ENCODE results near the gene M6PR. TPM values are rescaled to one million over a fixed set of nuclear protein-coding genes. Genes with fewer than 3 reads are reported as not detected.
"Not testable (repeated sequence)": the region's sequence is repeated elsewhere in the genome, so short reads cannot be mapped to it uniquely, and the experiment has no call there.

The M6PR gene
- total RNA-seq, 1 experiment from 2014 or later = 112 TPM

- Histone ChIP-seq H4K20me1 (ENCODE audit: low read length) (no peaks in the 10 kb centered on the region), H3K9ac (ENCODE audit: low read length) (no peak overlapping the region), H3K4me3 (ENCODE audit: low read length) (no peak overlapping the region), H3K9me3 (ENCODE audit: low read length) (no peaks in the 10 kb centered on the region), H3K27me3 (ENCODE audit: low read length) (no peaks in the 10 kb centered on the region), H2AFZ (ENCODE audit: low read length) (no peak overlapping the region), H3K36me3 (ENCODE audit: low read depth, low read length) (no peaks in the 10 kb centered on the region), H3K9me2 (replicated peaks; ENCODE audit: low read length) (no peaks in the 10 kb centered on the region), H3K79me2 (ENCODE audit: low read length) (no peaks in the 10 kb centered on the region), H3K4me2 (ENCODE audit: low read length) (no peak overlapping the region), H3F3A (ENCODE audit: low read length, unreplicated experiment) (no peaks in the 10 kb centered on the region), H3K27ac (ENCODE audit: low read length) (no peak overlapping the region), H3K4me1 (ENCODE audit: insufficient read depth, low read length) (no peaks in the 10 kb centered on the region)
- DNase-seq (no peak), ATAC-seq (no peak)
- ChIA-PET POLR2A (ENCODE audit: unreplicated experiment) (no interaction called here), CTCF (no interaction called here)
- TF ChIP-seq, protein P1, sequence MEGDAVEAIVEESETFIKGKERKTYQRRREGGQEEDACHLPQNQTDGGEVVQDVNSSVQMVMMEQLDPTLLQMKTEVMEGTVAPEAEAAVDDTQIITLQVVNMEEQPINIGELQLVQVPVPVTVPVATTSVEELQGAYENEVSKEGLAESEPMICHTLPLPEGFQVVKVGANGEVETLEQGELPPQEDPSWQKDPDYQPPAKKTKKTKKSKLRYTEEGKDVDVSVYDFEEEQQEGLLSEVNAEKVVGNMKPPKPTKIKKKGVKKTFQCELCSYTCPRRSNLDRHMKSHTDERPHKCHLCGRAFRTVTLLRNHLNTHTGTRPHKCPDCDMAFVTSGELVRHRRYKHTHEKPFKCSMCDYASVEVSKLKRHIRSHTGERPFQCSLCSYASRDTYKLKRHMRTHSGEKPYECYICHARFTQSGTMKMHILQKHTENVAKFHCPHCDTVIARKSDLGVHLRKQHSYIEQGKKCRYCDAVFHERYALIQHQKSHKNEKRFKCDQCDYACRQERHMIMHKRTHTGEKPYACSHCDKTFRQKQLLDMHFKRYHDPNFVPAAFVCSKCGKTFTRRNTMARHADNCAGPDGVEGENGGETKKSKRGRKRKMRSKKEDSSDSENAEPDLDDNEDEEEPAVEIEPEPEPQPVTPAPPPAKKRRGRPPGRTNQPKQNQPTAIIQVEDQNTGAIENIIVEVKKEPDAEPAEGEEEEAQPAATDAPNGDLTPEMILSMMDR (conservative IDR thresholded peaks at IDR 0.05; ENCODE audit: low read depth, low read length) = no peak
- TF ChIP-seq EZH2 (IDR thresholded peaks at IDR 0.05; ENCODE audit: low read length, unreplicated experiment) = no peak
- no peak for TF ChIP-seq EZH2phosphoT487 (IDR thresholded peaks at IDR 0.05; ENCODE audit: borderline replicate concordance, low read length)
- BruUV-seq (replicated peaks) = no TSS peak
- intact Hi-C loops (cut with micrococcal nuclease) = no loop called here
Measured at GRCh38 chr12:8904665-8905064, 44.8 kb downstream of the M6PR start.

- no peak overlapping the region for H3K4me3 ChIP-seq (ENCODE audit: low read length)
- no TSS peak for BruUV-seq (replicated peaks)
- H3K36me3 ChIP-seq (ENCODE audit: low read depth, low read length) = no peaks in the 10 kb centered on the region
- no peak for TF ChIP-seq EZH2phosphoT487 (IDR thresholded peaks at IDR 0.05; ENCODE audit: borderline replicate concordance, low read length)
- no peak for TF ChIP-seq EZH2 (IDR thresholded peaks at IDR 0.05; ENCODE audit: low read length, unreplicated experiment)
- TF ChIP-seq, protein P1 (conservative IDR thresholded peaks at IDR 0.05; ENCODE audit: low read depth, low read length) = no peak
- H3K9me2 ChIP-seq (replicated peaks; ENCODE audit: low read length) = no peaks in the 10 kb centered on the region
- no peaks in the 10 kb centered on the region for H3K79me2 ChIP-seq (ENCODE audit: low read length)
- intact Hi-C loops (cut with micrococcal nuclease) = no loop called here
- H3K4me2 ChIP-seq (ENCODE audit: low read length) = no peak overlapping the region
- no peaks in the 10 kb centered on the region for H3F3A ChIP-seq (ENCODE audit: low read length, unreplicated experiment)
- POLR2A ChIA-PET (ENCODE audit: unreplicated experiment) = no interaction called here
- H3K9me3 ChIP-seq (ENCODE audit: low read length) = no peaks in the 10 kb centered on the region
- H2AFZ ChIP-seq (ENCODE audit: low read length) = no peak overlapping the region
- ATAC-seq = no peak
- H3K9ac ChIP-seq (ENCODE audit: low read length) = no peak overlapping the region
- no peak for DNase-seq
- H4K20me1 ChIP-seq (ENCODE audit: low read length) = no peaks in the 10 kb centered on the region
- H3K27me3 ChIP-seq (ENCODE audit: low read length) = 0 out of 2 replicates have a peak, but pooled peaks cover 5% of the 10 kb centered on the region
- no peaks in the 10 kb centered on the region for H3K4me1 ChIP-seq (ENCODE audit: insufficient read depth, low read length)
- CTCF ChIA-PET = no interaction called here
- H3K27ac ChIP-seq (ENCODE audit: low read length) = no peak overlapping the region
Measured at GRCh38 chr12:8903646-8904045, 45.8 kb downstream of the M6PR start.

DNA sequence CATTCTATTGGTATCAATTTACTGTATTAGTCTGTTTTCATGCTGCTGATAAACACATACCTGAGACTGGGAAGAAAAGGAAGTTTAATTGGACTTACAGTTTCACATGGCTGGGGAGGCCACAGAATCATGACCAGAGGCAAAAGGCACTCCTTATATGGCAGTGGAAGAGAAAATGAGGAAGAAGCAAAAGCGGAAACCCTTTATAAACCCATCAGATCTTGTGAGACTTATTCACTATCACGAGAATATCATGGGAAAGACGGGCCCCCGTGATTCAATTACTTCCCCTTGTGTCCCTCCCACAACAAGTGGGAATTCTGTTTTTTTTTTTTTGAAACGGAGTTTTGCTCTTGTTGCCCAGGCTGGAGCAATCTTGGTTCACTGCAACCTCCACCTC is 46.7 kb downstream of the M6PR start:
- ATAC-seq; BruUV-seq (replicated peaks); CTCF ChIA-PET: not testable (repeated sequence)

More for the DNA sequence above, 46.7 kb downstream of the M6PR start:
- H3K36me3 ChIP-seq (ENCODE audit: low read depth, low read length); H3K27ac ChIP-seq (ENCODE audit: low read length); H2AFZ ChIP-seq (ENCODE audit: low read length); intact Hi-C loops (cut with micrococcal nuclease); H3K9me2 ChIP-seq (replicated peaks; ENCODE audit: low read length); H3K4me2 ChIP-seq (ENCODE audit: low read length); H3F3A ChIP-seq (ENCODE audit: low read length, unreplicated experiment); DNase-seq; H3K4me3 ChIP-seq (ENCODE audit: low read length); H3K27me3 ChIP-seq (ENCODE audit: low read length); H3K9me3 ChIP-seq (ENCODE audit: low read length); H3K4me1 ChIP-seq (ENCODE audit: insufficient read depth, low read length); H3K9ac ChIP-seq (ENCODE audit: low read length); H3K79me2 ChIP-seq (ENCODE audit: low read length); H4K20me1 ChIP-seq (ENCODE audit: low read length); POLR2A ChIA-PET (ENCODE audit: unreplicated experiment): not testable (repeated sequence)
